Neural cell (in vitro differentiated cells): ENCODE data around the gene TTK.

Source experiments
- EZH2 ChIP-seq: fragments of 200-600, 300-800 bp; shearing (Covaris generic), sonication (generic); IDR thresholded peaks from 2 replicates; pipeline ENCODE4 v1.6.1; 2014; ENCODE audit warnings: antibody characterized with exemption, low read length, borderline replicate concordance, mild to moderate bottlenecking; ENCODE audit not compliant: insufficient read depth, poor library complexity, severe bottlenecking
- MXI1 ChIP-seq: fragments of 450-650 bp; conservative IDR thresholded peaks from 2 replicates; pipeline ENCODE4 v1.6.1; 2014; ENCODE audit warnings: antibody characterized with exemption, mild to moderate bottlenecking; ENCODE audit not compliant: poor library complexity, severe bottlenecking
- POLR2AphosphoS5 ChIP-seq: IDR thresholded peaks from 2 replicates; pipeline ENCODE4 v1.6.1; 2012
- TAF1 ChIP-seq: IDR thresholded peaks from 2 replicates; pipeline ENCODE4 v1.6.1; 2012; ENCODE audit warnings: low read depth
- TF ChIP-seq, protein P1 (sequence below): fragments of 450-650 bp; IDR thresholded peaks from 2 replicates; pipeline ENCODE4 v1.5.1; 2014; ENCODE audit warnings: antibody characterized with exemption, mild to moderate bottlenecking, moderate library complexity; ENCODE audit not compliant: poor library complexity, severe bottlenecking
- TF ChIP-seq, protein P2 (sequence below): IDR thresholded peaks from 2 replicates; pipeline ENCODE4 v1.6.1; 2012; ENCODE audit warnings: borderline replicate concordance

DNA sequence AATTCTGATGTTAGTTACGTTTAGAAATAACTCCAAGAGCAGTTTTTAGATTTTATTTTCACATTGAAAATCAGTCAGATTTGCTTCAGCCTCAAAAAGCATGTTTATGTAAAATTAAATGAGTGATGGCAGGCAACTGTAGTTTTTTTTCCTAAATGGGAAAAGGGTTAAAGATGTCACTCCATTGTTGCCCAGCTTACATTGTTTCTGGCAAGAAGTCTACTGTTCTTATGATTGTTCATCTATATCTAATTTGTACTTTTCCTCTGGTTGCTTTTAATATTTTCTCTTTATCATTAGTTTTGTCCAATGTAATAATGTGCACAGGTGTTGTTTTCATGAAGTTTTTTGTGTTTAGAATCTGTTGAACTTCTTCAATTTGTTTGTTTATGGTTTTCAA lies 6.7 kb upstream of the TTK start:
- TF ChIP-seq, protein P1, sequence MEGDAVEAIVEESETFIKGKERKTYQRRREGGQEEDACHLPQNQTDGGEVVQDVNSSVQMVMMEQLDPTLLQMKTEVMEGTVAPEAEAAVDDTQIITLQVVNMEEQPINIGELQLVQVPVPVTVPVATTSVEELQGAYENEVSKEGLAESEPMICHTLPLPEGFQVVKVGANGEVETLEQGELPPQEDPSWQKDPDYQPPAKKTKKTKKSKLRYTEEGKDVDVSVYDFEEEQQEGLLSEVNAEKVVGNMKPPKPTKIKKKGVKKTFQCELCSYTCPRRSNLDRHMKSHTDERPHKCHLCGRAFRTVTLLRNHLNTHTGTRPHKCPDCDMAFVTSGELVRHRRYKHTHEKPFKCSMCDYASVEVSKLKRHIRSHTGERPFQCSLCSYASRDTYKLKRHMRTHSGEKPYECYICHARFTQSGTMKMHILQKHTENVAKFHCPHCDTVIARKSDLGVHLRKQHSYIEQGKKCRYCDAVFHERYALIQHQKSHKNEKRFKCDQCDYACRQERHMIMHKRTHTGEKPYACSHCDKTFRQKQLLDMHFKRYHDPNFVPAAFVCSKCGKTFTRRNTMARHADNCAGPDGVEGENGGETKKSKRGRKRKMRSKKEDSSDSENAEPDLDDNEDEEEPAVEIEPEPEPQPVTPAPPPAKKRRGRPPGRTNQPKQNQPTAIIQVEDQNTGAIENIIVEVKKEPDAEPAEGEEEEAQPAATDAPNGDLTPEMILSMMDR: no peak
- TF ChIP-seq MXI1: no peak
- TF ChIP-seq POLR2AphosphoS5: no peak
- TF ChIP-seq, protein P2, sequence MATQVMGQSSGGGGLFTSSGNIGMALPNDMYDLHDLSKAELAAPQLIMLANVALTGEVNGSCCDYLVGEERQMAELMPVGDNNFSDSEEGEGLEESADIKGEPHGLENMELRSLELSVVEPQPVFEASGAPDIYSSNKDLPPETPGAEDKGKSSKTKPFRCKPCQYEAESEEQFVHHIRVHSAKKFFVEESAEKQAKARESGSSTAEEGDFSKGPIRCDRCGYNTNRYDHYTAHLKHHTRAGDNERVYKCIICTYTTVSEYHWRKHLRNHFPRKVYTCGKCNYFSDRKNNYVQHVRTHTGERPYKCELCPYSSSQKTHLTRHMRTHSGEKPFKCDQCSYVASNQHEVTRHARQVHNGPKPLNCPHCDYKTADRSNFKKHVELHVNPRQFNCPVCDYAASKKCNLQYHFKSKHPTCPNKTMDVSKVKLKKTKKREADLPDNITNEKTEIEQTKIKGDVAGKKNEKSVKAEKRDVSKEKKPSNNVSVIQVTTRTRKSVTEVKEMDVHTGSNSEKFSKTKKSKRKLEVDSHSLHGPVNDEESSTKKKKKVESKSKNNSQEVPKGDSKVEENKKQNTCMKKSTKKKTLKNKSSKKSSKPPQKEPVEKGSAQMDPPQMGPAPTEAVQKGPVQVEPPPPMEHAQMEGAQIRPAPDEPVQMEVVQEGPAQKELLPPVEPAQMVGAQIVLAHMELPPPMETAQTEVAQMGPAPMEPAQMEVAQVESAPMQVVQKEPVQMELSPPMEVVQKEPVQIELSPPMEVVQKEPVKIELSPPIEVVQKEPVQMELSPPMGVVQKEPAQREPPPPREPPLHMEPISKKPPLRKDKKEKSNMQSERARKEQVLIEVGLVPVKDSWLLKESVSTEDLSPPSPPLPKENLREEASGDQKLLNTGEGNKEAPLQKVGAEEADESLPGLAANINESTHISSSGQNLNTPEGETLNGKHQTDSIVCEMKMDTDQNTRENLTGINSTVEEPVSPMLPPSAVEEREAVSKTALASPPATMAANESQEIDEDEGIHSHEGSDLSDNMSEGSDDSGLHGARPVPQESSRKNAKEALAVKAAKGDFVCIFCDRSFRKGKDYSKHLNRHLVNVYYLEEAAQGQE: no peak
- TF ChIP-seq TAF1: no peak
- TF ChIP-seq EZH2: no peak
